Nucleus accumbens (tissue), 56 donors: Measurements from ENCODE around the gene CDC42BPA.

Experiments
- DNase-seq, 56 donors: peaks; one replicate each; lab custom pipeline; 2025; lab: John Stamatoyannopoulos, UW

The CDC42BPA gene

GRCh38 chr1:227218870-227219573, 99.3 kb downstream of the CDC42BPA start:
- DNase-seq, result no peak

- DNase-seq, result no peak
Measured at GRCh38 chr1:227215863-227216510, 102.3 kb downstream of the CDC42BPA start.

GRCh38 chr1:227214207-227214606, 104.1 kb downstream of the CDC42BPA start:
- no peak for DNase-seq

- no peak for DNase-seq
Measured at GRCh38 chr1:227213426-227213825, 104.9 kb downstream of the CDC42BPA start.

- DNase-seq, result no peak
Measured at GRCh38 chr1:227212164-227212563, 106.1 kb downstream of the CDC42BPA start.

GRCh38 chr1:227210604-227211003, 107.7 kb downstream of the CDC42BPA start:
- no peak for DNase-seq

- no peak for DNase-seq
Measured at GRCh38 chr1:227197064-227197463, 121.2 kb downstream of the CDC42BPA start.

- peak in 6 of 56 donors; percentile 2 to 43 (median 12) for DNase-seq
Measured at GRCh38 chr1:227192163-227192562, 126.1 kb downstream of the CDC42BPA start.

- no peak for DNase-seq
Measured at GRCh38 chr1:227191607-227192006, 126.7 kb downstream of the CDC42BPA start.

- no peak for DNase-seq
Measured at GRCh38 chr1:227190321-227190720, 128.0 kb downstream of the CDC42BPA start.

GRCh38 chr1:227185291-227185690, 133.0 kb downstream of the CDC42BPA start:
- no peak for DNase-seq

- no peak for DNase-seq
Measured at GRCh38 chr1:227182012-227182411, 136.3 kb downstream of the CDC42BPA start.

- DNase-seq, result no peak
Measured at GRCh38 chr1:227175611-227176010, 142.7 kb downstream of the CDC42BPA start.

- no peak for DNase-seq
Measured at GRCh38 chr1:227174164-227174563, 144.1 kb downstream of the CDC42BPA start.

GRCh38 chr1:227170361-227171166, 147.7 kb downstream of the CDC42BPA start:
- no peak for DNase-seq

GRCh38 chr1:227169343-227169742, 148.9 kb downstream of the CDC42BPA start:
- DNase-seq, result no peak

GRCh38 chr1:227167276-227168101, 150.8 kb downstream of the CDC42BPA start:
- DNase-seq, result no peak

GRCh38 chr1:227166559-227166958, 151.7 kb downstream of the CDC42BPA start:
- DNase-seq, result no peak

GRCh38 chr1:227161470-227161869, 156.8 kb downstream of the CDC42BPA start:
- DNase-seq, result no peak

- DNase-seq, result no peak
Measured at GRCh38 chr1:227156520-227156919, 161.8 kb downstream of the CDC42BPA start.

- DNase-seq, result no peak
Measured at GRCh38 chr1:227155688-227156087, 162.6 kb downstream of the CDC42BPA start.
